GM12878 (cell line): Measurements from ENCODE around the gene FAM162A. TPM values are rescaled to one million over a fixed set of nuclear protein-coding genes. Genes with fewer than 3 reads are reported as not detected.

ENCODE experiments used
- ATAC-seq: fragments of 200-7000 bp; cut with Tn5 transposase; 3 replicates; pipeline ENCODE4 v1.9.1; 2020; ENCODE audit warnings: mild to moderate bottlenecking, moderate library complexity
- BruUV-seq: library from RNA; stranded (reverse); fragments of 400-500 nt; replicated peaks from 2 replicates; lab custom pipeline; 2021; lab: Mats Ljungman, UMichigan
- CTCF ChIA-PET: fragments of 300-600 bp; sonication (Branson Sonifier 250); formaldehyde crosslinking; extraction: SDS; loops from one replicate; lab custom pipeline; 2021; ENCODE audit warnings: inconsistent platforms; lab: Yijun Ruan, JAX
- POLR2A ChIA-PET: fragments of 350-600 bp; formaldehyde crosslinking; extraction: SDS; loops from one replicate; lab custom pipeline; 2021; ENCODE audit warnings: inconsistent platforms; lab: Charles Lee
- RAD21 ChIA-PET: fragments of 300-600 bp; sonication (Branson Sonifier 250); formaldehyde crosslinking; loops from one replicate; lab custom pipeline; 2023; ENCODE audit warnings: antibody characterized with exemption; ENCODE audit not compliant: unreplicated experiment; lab: Charles Lee
- SMC1A ChIA-PET: fragments of 300-600 bp; sonication (Branson Sonifier 250); formaldehyde crosslinking; loops from one replicate; lab custom pipeline; 2023; ENCODE audit not compliant: unreplicated experiment, uncharacterized antibody; lab: Charles Lee
- DNase-seq: peaks from one replicate; pipeline ENCODE4 v3.0.0-alpha.2; 2011; ENCODE audit warnings: low read depth, low spot score
- FAIRE-seq: peaks from 3 replicates; lab custom pipeline; 2011; peaks lifted over from hg19 to GRCh38; lab: Jason Lieb, UNC
- H2AFZ ChIP-seq: 2 replicates; pipeline ENCODE4 v1.6.0; 2011; ENCODE audit warnings: low read depth, low read length, control low read depth; ENCODE audit not compliant: control insufficient read depth
- H3K27ac ChIP-seq: 2 replicates; pipeline ENCODE4 v1.5.1; 2011; ENCODE audit warnings: control low read depth; ENCODE audit not compliant: control insufficient read depth, insufficient read depth
- H3K27me3 ChIP-seq, 2 experiments: replicated peaks in 1 of 2; 2 replicates each; pipeline versions ENCODE4 v1.6.0 to v1.6.1; 2011; ENCODE audit warnings: low read length in 1 of 2; ENCODE audit not compliant: control insufficient read depth in 2 of 2, insufficient read depth in 2 of 2
- H3K36me3 ChIP-seq, 2 experiments: 2 replicates each; pipeline ENCODE4 v1.5.1; 2011; ENCODE audit warnings: low read length in 1 of 2; ENCODE audit not compliant: control insufficient read depth in 2 of 2, insufficient read depth in 2 of 2
- H3K4me1 ChIP-seq: 2 replicates; pipeline ENCODE4 v1.6.1; 2011; ENCODE audit warnings: mild to moderate bottlenecking, low read length, moderate library complexity, mixed read lengths; ENCODE audit not compliant: control insufficient read depth, insufficient read depth
- H3K4me2 ChIP-seq: 2 replicates; pipeline ENCODE4 v1.6.0; 2011; ENCODE audit warnings: control low read depth; ENCODE audit not compliant: control insufficient read depth, insufficient read depth
- H3K4me3 ChIP-seq: fragments of 200-600 bp; sonication (generic); 2 replicates; pipeline ENCODE4 v1.5.1; 2016
- H3K79me2 ChIP-seq: 2 replicates; pipeline ENCODE4 v1.6.0; 2011; ENCODE audit warnings: low read length; ENCODE audit not compliant: control insufficient read depth, insufficient read depth
- H3K9ac ChIP-seq: 2 replicates; pipeline ENCODE4 v1.8.0; 2011; ENCODE audit warnings: low read length, control low read depth, mixed read lengths; ENCODE audit not compliant: control insufficient read depth, insufficient read depth
- H3K9me3 ChIP-seq: replicated peaks from 3 replicates; pipeline ENCODE4 v1.5.1; 2011; ENCODE audit warnings: mild to moderate bottlenecking, low read length; ENCODE audit not compliant: control insufficient read depth, insufficient read depth
- H4K20me1 ChIP-seq: 2 replicates; pipeline ENCODE4 v1.6.0; 2011; ENCODE audit not compliant: control insufficient read depth, insufficient read depth
- BHLHE40 ChIP-seq, 2 experiments: fragments of 450-650 bp in 1 of 2; IDR thresholded peaks; 2 replicates each; pipeline ENCODE4 v1.6.1; 2011 to 2017; ENCODE audit warnings: low read depth in 2 of 2, borderline replicate concordance in 1 of 2, improper control_type of control experiment in 1 of 2, low read length in 1 of 2, mild to moderate bottlenecking in 1 of 2
- BRCA1 ChIP-seq: IDR thresholded peaks from 2 replicates; pipeline ENCODE4 v1.6.1; 2011; ENCODE audit warnings: low read depth, low read length, improper control_type of control experiment
- CEBPZ ChIP-seq: fragments of 150-350 bp; IDR thresholded peaks from 2 replicates; pipeline ENCODE4 v1.6.1; 2016; ENCODE audit warnings: low read depth, low read length
- EP300 ChIP-seq, 2 experiments: fragments of 150-350 bp in 1 of 2; IDR thresholded peaks; 2 replicates each; pipeline ENCODE4 v1.6.1; 2011 to 2012; ENCODE audit warnings: low read depth in 2 of 2, low read length in 2 of 2, borderline replicate concordance in 1 of 2, improper control_type of control experiment in 1 of 2, inconsistent platforms in 1 of 2; ENCODE audit not compliant: control insufficient read depth in 1 of 2
- FOXK2 ChIP-seq: fragments of 450-650 bp; IDR thresholded peaks from 2 replicates; pipeline ENCODE4 v1.6.1; 2017; ENCODE audit warnings: mild to moderate bottlenecking, moderate library complexity
- GABPA ChIP-seq: IDR thresholded peaks from 2 replicates; pipeline ENCODE4 v1.6.1; 2014; ENCODE audit warnings: antibody characterized with exemption, low read depth, mild to moderate bottlenecking, inconsistent platforms
- HCFC1 ChIP-seq: fragments of 150-350 bp; IDR thresholded peaks from 2 replicates; pipeline ENCODE4 v1.6.1; 2014; ENCODE audit warnings: low read length
- JUNB ChIP-seq: IDR thresholded peaks from 2 replicates; pipeline ENCODE4 v1.6.1; 2016; ENCODE audit warnings: antibody characterized with exemption, mild to moderate bottlenecking
- LARP7 ChIP-seq: fragments of 450-650 bp; IDR thresholded peaks from 2 replicates; pipeline ENCODE4 v1.6.1; 2017; ENCODE audit warnings: mild to moderate bottlenecking
- MTA2 ChIP-seq: fragments of 450-650 bp; IDR thresholded peaks from 2 replicates; pipeline ENCODE4 v1.6.1; 2016; ENCODE audit warnings: low read depth, mild to moderate bottlenecking, moderate library complexity
- NFIC ChIP-seq: IDR thresholded peaks from 2 replicates; pipeline ENCODE4 v1.6.1; 2012; ENCODE audit warnings: low read depth, mild to moderate bottlenecking, inconsistent platforms, low read length, moderate library complexity
- NR2C1 ChIP-seq: fragments of 450-650 bp; IDR thresholded peaks from 2 replicates; pipeline ENCODE4 v1.6.1; 2017; ENCODE audit warnings: antibody characterized with exemption, mild to moderate bottlenecking, moderate library complexity
- POLR2A ChIP-seq: IDR thresholded peaks from 2 replicates; pipeline ENCODE4 v1.6.1; 2011; ENCODE audit warnings: low read depth, mild to moderate bottlenecking, low read length
- PRDM15 ChIP-seq: fragments of 450-650 bp; formaldehyde crosslinking; IDR thresholded peaks from 2 replicates; pipeline ENCODE4 v1.4.0; 2020; ENCODE audit warnings: mild to moderate bottlenecking, moderate library complexity
- RCOR1 ChIP-seq: conservative IDR thresholded peaks from 2 replicates; pipeline ENCODE4 v1.6.1; 2012; ENCODE audit warnings: low read depth, low read length, improper control_type of control experiment
- STAT1 ChIP-seq: fragments of 450-650 bp; conservative IDR thresholded peaks from 2 replicates; pipeline ENCODE4 v1.6.1; 2014; ENCODE audit warnings: antibody characterized with exemption, mild to moderate bottlenecking
- TAF1 ChIP-seq: IDR thresholded peaks from 2 replicates; pipeline ENCODE4 v1.6.1; 2011; ENCODE audit warnings: mild to moderate bottlenecking, low read depth, low read length, borderline replicate concordance
- TBL1XR1 ChIP-seq: IDR thresholded peaks from 2 replicates; pipeline ENCODE4 v1.6.1; 2012; ENCODE audit warnings: low read depth, low read length, improper control_type of control experiment
- ZSCAN29 ChIP-seq: fragments of 450-650 bp; IDR thresholded peaks from 2 replicates; pipeline ENCODE4 v1.6.1; 2017; ENCODE audit warnings: mild to moderate bottlenecking, moderate library complexity
- WGBS: methylation state at CpG from one replicate; pipeline ENCODE4 v1.1.6; 2016; ENCODE audit warnings: low lambda C conversion rate; ENCODE audit not compliant: insufficient replicate concordance, insufficient coverage; ENCODE audit errors: missing lambda C conversion rate; 5-methylcytosine and 5-hydroxymethylcytosine counted together
- in situ Hi-C: fragments of 300-500 bp; cut with MboI; formaldehyde crosslinking; loops from 9 replicates; pipeline ENCODE4 v1.14.3; 2018; ENCODE audit warnings: mixed read lengths
- intact Hi-C: fragments of 100-400 bp; cut with micrococcal nuclease; formaldehyde crosslinking; loops from one replicate; pipeline ENCODE4 v1.14.2; 2022; ENCODE audit not compliant: unreplicated experiment
- polyA plus RNA-seq, 11 experiments: library from polyadenylated mRNA; depleted of rRNA in 4 of 11; unstranded in 6 of 11; stranded (reverse) in 5 of 11; fragments of >200 nt; fragmentation: Nextera tagmentation in 4 of 11; fragmentation: Illumina TruSeq in 1 of 11; extraction: Ambion mirVana in 4 of 11; extraction: Trizol in 1 of 11; gene quantifications; 1 replicate in 1 of 11; 2 replicates in 10 of 11; pipeline versions ENCODE4 v1.2.1 to v1.2.3, GENCODE V29; 2011 to 2016; ENCODE audit warnings: inconsistent platforms in 2 of 11, missing spikeins in 2 of 11, low read depth in 1 of 11
- total RNA-seq, 4 experiments: library from RNA; depleted of rRNA in 3 of 4; stranded (reverse); fragments of >200 nt in 3 of 4; fragmentation: Illumina TruSeq in 1 of 4; extraction: Trizol in 1 of 4; gene quantifications; 2 replicates each; pipeline versions ENCODE4 v1.2.1 to v1.2.3, GENCODE V29; 2013 to 2021

FAM162A gene
- total and polyA plus RNA-seq, 10 of the 15 experiments (the other 5 are each of a cell fraction or from before 2014, with no cell fraction given) = 59.2 to 346 (median 149) TPM

- Histone ChIP-seq H3K9me3 (no peaks in the 10 kb centered on the region), H4K20me1 (no peaks in the 10 kb centered on the region), H3K9ac (no peak overlapping the region), H3K4me3 (no peak overlapping the region), H3K27ac (no peak overlapping the region), H3K79me2 (peaks cover 16% of the 10 kb centered on the region), H2AFZ (no peak overlapping the region), H3K4me1 (peaks cover 8% of the 10 kb centered on the region; the same call in 1 of the 2 replicates), H3K27me3 (no peaks in the 10 kb centered on the region), H3K36me3 (peaks cover 4 to 11% of the 10 kb centered on the region in 2 experiments; a peak in 3 of 4 replicates), H3K4me2 (no peak overlapping the region)
- in situ Hi-C loops (no loop called here), intact Hi-C loops (no loop called here)
- BruUV-seq = no TSS peak
- CTCF ChIA-PET = interaction anchor here (0.6 to 1.9 kb wide), 5 partner anchors 17 to 312 kb away, joined by 3 to 7 read pairs (median 4); no protein-coding TSS in a partner anchor
- SMC1A ChIA-PET = interaction anchor here (0.6 to 7.4 kb wide), 3 partner anchors 19 to 171 kb away, joined by 3 to 70 read pairs (median 4); no protein-coding TSS in a partner anchor
- RAD21 ChIA-PET = interaction anchor here (1.3 kb wide), 1 partner anchor 26 kb away, joined by 6 read pairs; the partner anchor contains the start of gene FAM162A
- POLR2A ChIA-PET = interaction anchor here (0.9 kb wide), 1 partner anchor 25 kb away, joined by 3 read pairs; no protein-coding TSS in a partner anchor
- 85% methylated on average over 6 of the region's 6 CpGs for WGBS
- ATAC-seq (no peak), DNase-seq (no peak), FAIRE-seq (no peak)
- TF ChIP-seq BRCA1 = no peak
- TF ChIP-seq LARP7 = no peak
- no peak for TF ChIP-seq RCOR1
- TF ChIP-seq MTA2 = no peak
- no peak for TF ChIP-seq EP300 (IDR thresholded peaks at IDR 0.05; ENCODE audit: borderline replicate concordance in 1 of 2, control insufficient read depth in 1 of 2, low read depth in 2 of 2, low read length in 2 of 2)
- TF ChIP-seq ZSCAN29 = no peak
- no peak for TF ChIP-seq STAT1
- no peak for TF ChIP-seq NR2C1
- TF ChIP-seq HCFC1 = no peak
- TF ChIP-seq TAF1 = no peak
- TF ChIP-seq BHLHE40 (IDR thresholded peaks at IDR 0.05; ENCODE audit: borderline replicate concordance in 1 of 2, low read depth in 2 of 2, low read length in 1 of 2) = no peak
- TF ChIP-seq FOXK2 = no peak
- TF ChIP-seq CEBPZ = no peak
- TF ChIP-seq TBL1XR1 = no peak
- TF ChIP-seq JUNB = no peak
- no peak for TF ChIP-seq GABPA
- no peak for TF ChIP-seq NFIC
- TF ChIP-seq PRDM15 (CRISPR knock-in tag) = no peak
- no peak for TF ChIP-seq POLR2A
Observed at GRCh38 chr3:122410639-122411038, 26.7 kb downstream of the FAM162A start.
